Trophoblast cell (in vitro differentiated cells and primary cell): ENCODE measurements around the gene ZBTB21.

Experiments used
- DNase-seq, 2 donors: peaks; one replicate each; pipeline ENCODE4 v3.0.0-alpha.2; 2016
- H2AFZ ChIP-seq: 2 replicates; pipeline ENCODE4 v1.6.1; 2013; ENCODE audit warnings: low read length, moderate library complexity, mild to moderate bottlenecking; ENCODE audit not compliant: insufficient read depth, poor library complexity
- H2AK5ac ChIP-seq: 2 replicates; pipeline ENCODE4 v1.6.1; 2013; ENCODE audit warnings: mild to moderate bottlenecking, low read length
- H2BK120ac ChIP-seq: 2 replicates; pipeline ENCODE4 v1.6.1; 2013; ENCODE audit warnings: low read length, mild to moderate bottlenecking, moderate library complexity; ENCODE audit not compliant: insufficient read depth, poor library complexity
- H2BK12ac ChIP-seq: 2 replicates; pipeline ENCODE4 v1.6.1; 2013; ENCODE audit warnings: mild to moderate bottlenecking, low read length, moderate library complexity
- H2BK5ac ChIP-seq: 2 replicates; pipeline ENCODE4 v1.6.1; 2013; ENCODE audit warnings: low read length, low read depth, moderate library complexity, mild to moderate bottlenecking; ENCODE audit not compliant: poor library complexity
- H3K14ac ChIP-seq: 2 replicates; pipeline ENCODE4 v1.6.1; 2013; ENCODE audit warnings: mild to moderate bottlenecking, low read length
- H3K18ac ChIP-seq: 2 replicates; pipeline ENCODE4 v1.6.1; 2013; ENCODE audit warnings: mild to moderate bottlenecking, low read length
- H3K23ac ChIP-seq: 2 replicates; pipeline ENCODE4 v1.6.1; 2013; ENCODE audit warnings: low read length
- H3K27ac ChIP-seq: 2 replicates; pipeline ENCODE4 v1.5.1; 2013; ENCODE audit warnings: low read depth, mild to moderate bottlenecking, inconsistent platforms, low read length, moderate library complexity
- H3K27me3 ChIP-seq: 2 replicates; pipeline ENCODE4 v1.6.1; 2013; ENCODE audit warnings: inconsistent platforms, mild to moderate bottlenecking, low read length, moderate library complexity; ENCODE audit not compliant: insufficient read depth
- H3K36me3 ChIP-seq, 2 experiments: 1 replicate in 1 of 2; 2 replicates in 1 of 2; pipeline ENCODE4 v1.6.1; 2013; ENCODE audit warnings: low read length in 2 of 2, mild to moderate bottlenecking in 2 of 2, moderate library complexity in 1 of 2; ENCODE audit not compliant: insufficient read depth in 2 of 2, control insufficient read depth in 1 of 2
- H3K4ac ChIP-seq: 2 replicates; pipeline ENCODE4 v1.6.1; 2013; ENCODE audit warnings: low read depth, mild to moderate bottlenecking, low read length, moderate library complexity
- H3K4me1 ChIP-seq, 2 experiments: 1 replicate in 1 of 2; 2 replicates in 1 of 2; pipeline ENCODE4 v1.6.1; 2013; ENCODE audit warnings: low read length in 2 of 2, mild to moderate bottlenecking in 2 of 2, moderate library complexity in 1 of 2; ENCODE audit not compliant: insufficient read depth in 2 of 2, control insufficient read depth in 1 of 2
- H3K4me2 ChIP-seq: 2 replicates; pipeline ENCODE4 v1.6.1; 2013; ENCODE audit warnings: inconsistent platforms, mild to moderate bottlenecking, low read length, moderate library complexity
- H3K4me3 ChIP-seq: 2 replicates; pipeline ENCODE4 v1.5.1; 2013; ENCODE audit warnings: mild to moderate bottlenecking, low read depth, low read length, inconsistent platforms
- H3K79me1 ChIP-seq: one replicate; pipeline ENCODE4 v1.6.1; 2013; ENCODE audit warnings: low read length
- H3K79me2 ChIP-seq: 2 replicates; pipeline ENCODE4 v1.6.1; 2013; ENCODE audit warnings: low read length, mild to moderate bottlenecking; ENCODE audit not compliant: control insufficient read depth, insufficient read depth, poor library complexity
- H3K9ac ChIP-seq: 2 replicates; pipeline ENCODE4 v1.6.1; 2013; ENCODE audit warnings: mild to moderate bottlenecking, low read length
- H3K9me3 ChIP-seq: 2 replicates; pipeline ENCODE4 v1.6.1; 2013; ENCODE audit warnings: low read depth, mild to moderate bottlenecking, control low read depth, inconsistent platforms, low read length; ENCODE audit not compliant: insufficient read depth
- H4K12ac ChIP-seq: 2 replicates; pipeline ENCODE4 v1.6.1; 2013; ENCODE audit warnings: low read depth, mild to moderate bottlenecking, low read length, moderate library complexity
- H4K8ac ChIP-seq: 2 replicates; pipeline ENCODE4 v1.6.1; 2013; ENCODE audit warnings: low read depth, mild to moderate bottlenecking, low read length, moderate library complexity
- H4K91ac ChIP-seq: one replicate; pipeline ENCODE4 v1.6.1; 2013; ENCODE audit warnings: low read depth, mild to moderate bottlenecking, low read length, moderate library complexity
- WGBS: extraction: QIAGEN DNeasy Blood & Tissue Kit; methylation state at CpG from one replicate; pipeline ENCODE4 v1.1.7; 2013; ENCODE audit warnings: missing lambda C conversion rate; ENCODE audit not compliant: insufficient read length, insufficient coverage; ENCODE audit errors: extremely low coverage; 5-methylcytosine and 5-hydroxymethylcytosine counted together

ZBTB21 gene

DNA sequence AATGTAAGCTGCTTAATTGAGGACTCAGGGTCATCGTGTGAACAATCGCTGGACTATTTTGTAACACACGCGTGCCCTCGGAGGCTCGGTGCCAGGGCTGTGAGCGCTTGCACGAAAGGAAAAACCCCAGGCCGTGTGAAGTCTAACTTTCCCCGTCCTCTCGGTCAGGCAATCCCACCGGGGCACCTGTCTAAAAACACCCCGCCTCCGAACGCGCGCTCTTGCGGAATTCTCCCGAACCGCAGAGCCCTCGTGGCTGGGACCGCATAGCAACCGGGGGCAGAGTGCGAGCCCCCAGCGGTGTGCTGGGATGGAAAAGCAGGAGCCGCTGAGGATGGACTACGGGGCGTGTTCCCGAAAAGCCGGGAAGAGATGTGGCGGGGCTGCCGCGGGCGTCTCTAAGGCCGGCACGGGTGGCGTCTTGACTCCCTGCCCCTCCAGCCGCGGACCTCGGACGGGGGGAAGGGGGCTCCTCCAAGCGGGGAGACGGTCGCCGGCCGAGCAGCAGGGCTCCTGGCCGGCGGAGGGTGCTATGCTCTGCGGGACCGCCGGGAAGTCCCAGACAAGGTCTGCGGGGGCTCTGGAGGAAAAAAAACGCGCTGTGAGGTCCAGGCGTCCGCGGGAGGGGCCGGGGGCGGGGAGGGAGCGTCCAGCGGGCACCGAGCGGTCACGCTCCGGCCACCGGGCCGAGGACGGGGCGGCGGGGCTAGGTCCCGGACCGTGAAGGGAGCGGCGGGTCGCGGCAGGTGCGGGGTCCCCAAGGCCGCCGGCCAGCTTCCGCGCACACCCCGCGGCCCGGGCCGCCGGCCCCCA, 936 bp downstream of the ZBTB21 start:
- DNase-seq, result peak; percentile 46 to 62

DNA sequence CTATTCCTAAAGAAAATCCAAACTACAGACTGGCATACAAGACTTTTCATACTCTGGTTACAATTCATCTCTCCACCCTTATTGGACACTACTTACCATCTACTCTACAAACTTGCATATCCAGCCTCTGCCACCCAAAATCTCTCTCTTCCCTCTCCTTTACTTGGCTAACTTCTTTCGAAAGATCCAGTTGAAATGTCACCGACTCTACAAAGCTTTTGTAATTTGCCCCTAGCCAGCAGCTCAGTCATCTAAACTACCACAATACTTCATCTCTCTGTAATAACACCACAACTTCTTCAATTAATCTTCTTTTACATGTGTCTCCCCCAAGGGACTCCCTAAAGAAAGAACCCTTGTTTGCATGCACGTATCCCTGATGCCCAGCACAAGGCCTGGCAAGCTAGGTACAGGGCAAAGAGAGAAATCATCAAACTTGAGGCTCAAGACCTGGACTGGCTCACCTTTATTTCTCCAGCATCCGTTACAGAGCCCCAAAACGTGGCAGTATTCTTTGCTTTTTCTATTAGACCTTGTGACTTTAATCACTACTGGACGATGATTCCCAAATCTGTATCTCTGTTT, 2.7 kb downstream of the ZBTB21 start:
- H3K23ac ChIP-seq, result no peak overlapping the region
- no CpG with 5 or more reads among the region's 6 CpGs for WGBS
- H4K12ac ChIP-seq, result no peak overlapping the region
- H3K27me3 ChIP-seq, result peaks cover 4% of the 10 kb centered on the region
- peaks cover 9% of the 10 kb centered on the region for H3K79me2 ChIP-seq
- H2BK120ac ChIP-seq, result no peak overlapping the region
- H3K14ac ChIP-seq, result no peak overlapping the region
- no peak overlapping the region for H2BK5ac ChIP-seq
- H3K9me3 ChIP-seq, result no peaks in the 10 kb centered on the region
- peaks cover 0 to 4% of the 10 kb centered on the region in 2 experiments for H3K4me1 ChIP-seq
- H2AK5ac ChIP-seq, result no peak overlapping the region
- DNase-seq, result no peak
- H3K4me2 ChIP-seq, result no peak overlapping the region
- no peak overlapping the region for H3K18ac ChIP-seq
- no peaks in the 10 kb centered on the region for H3K36me3 ChIP-seq
- no peak overlapping the region for H4K8ac ChIP-seq
- no peak overlapping the region for H2AFZ ChIP-seq
- H3K9ac ChIP-seq, result no peak overlapping the region
- H3K27ac ChIP-seq, result no peak overlapping the region
- H3K4me3 ChIP-seq, result no peak overlapping the region
- no peak overlapping the region for H4K91ac ChIP-seq
- no peak overlapping the region for H2BK12ac ChIP-seq
- no peak overlapping the region for H3K4ac ChIP-seq
- H3K79me1 ChIP-seq, result peaks cover 12% of the 10 kb centered on the region

More for the DNA sequence above, 936 bp downstream of the ZBTB21 start:
- no CpG with 5 or more reads among the region's 86 CpGs for WGBS
- Histone ChIP-seq H3K4ac (no peak overlapping the region), H4K8ac (peak overlapping the region; percentile 86), H2BK12ac (no peak overlapping the region), H2AK5ac (no peak overlapping the region), H2AFZ (peak overlapping the region; percentile 48), H3K23ac (no peak overlapping the region), H2BK120ac (peak overlapping the region; percentile 3), H2BK5ac (peak overlapping the region; percentile 35), H3K9ac (peak overlapping the region; percentile 49), H3K27ac (peak overlapping the region; percentile 95), H3K4me1 (peaks cover 0 to 3% of the 10 kb centered on the region in 2 experiments), H3K79me2 (peaks cover 9% of the 10 kb centered on the region), H4K12ac (peak overlapping the region; percentile 88), H3K79me1 (peaks cover 12% of the 10 kb centered on the region), H4K91ac (peak overlapping the region; percentile 78), H3K4me2 (peak overlapping the region; percentile 68), H3K14ac (peak overlapping the region; percentile 38), H3K36me3 (no peaks in the 10 kb centered on the region), H3K18ac (peak overlapping the region; percentile 64), H3K9me3 (no peaks in the 10 kb centered on the region), H3K4me3 (peak overlapping the region; percentile 82), H3K27me3 (peaks cover 4% of the 10 kb centered on the region)

- no CpG with 5 or more reads among the region's 1 CpG for WGBS
Observed at GRCh38 chr21:42006765-42007164, 3.4 kb downstream of the ZBTB21 start.

DNA sequence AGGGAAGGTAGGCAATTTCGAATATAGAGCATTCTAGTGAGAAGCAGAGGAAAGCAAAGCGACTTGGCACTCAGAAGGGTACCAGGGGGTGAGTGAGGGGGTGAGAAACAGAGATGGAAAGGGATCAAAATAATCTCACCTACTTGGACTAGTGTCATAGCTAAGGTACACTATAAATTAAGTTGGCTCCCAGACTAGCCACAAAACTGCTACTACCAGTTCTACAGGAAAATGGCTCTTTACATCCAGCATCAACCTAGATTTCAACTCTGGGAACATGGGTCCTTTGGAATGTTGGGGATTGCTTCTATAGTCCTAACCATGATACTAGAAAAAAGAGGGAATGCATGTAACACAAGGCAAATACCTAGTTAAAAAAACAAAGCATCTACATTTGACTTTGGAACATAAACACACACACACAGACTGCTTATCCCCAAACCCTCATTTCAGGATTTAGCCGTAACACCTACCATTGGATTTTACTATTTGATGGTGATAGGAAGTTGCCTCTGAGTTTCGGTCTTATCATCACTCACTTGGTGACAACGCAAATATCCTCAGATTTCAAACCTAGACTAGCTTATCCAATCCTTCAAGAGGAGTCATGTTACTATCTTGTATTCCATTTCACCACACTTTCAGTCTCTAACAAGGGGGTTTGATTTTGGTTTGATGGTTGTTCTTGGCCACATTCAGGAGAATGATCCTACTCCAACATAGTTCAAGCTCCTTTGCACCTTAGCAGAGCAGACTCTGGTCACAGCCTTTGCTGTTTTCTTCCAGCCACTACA, 5.6 kb downstream of the ZBTB21 start:
- no peak overlapping the region for H3K18ac ChIP-seq
- H3K9me3 ChIP-seq, result no peaks in the 10 kb centered on the region
- H4K12ac ChIP-seq, result no peak overlapping the region
- peak in 1 of 2 donors; percentile 27 for DNase-seq
- 100% methylated on average over 1 of the region's 5 CpGs for WGBS
- no peaks in the 10 kb centered on the region for H3K36me3 ChIP-seq
- H4K8ac ChIP-seq, result no peak overlapping the region
- no peak overlapping the region for H2BK120ac ChIP-seq
- no peak overlapping the region for H3K23ac ChIP-seq
- H3K27me3 ChIP-seq, result no peaks in the 10 kb centered on the region
- no peak overlapping the region for H3K27ac ChIP-seq
- no peak overlapping the region for H4K91ac ChIP-seq
- H3K4me2 ChIP-seq, result no peak overlapping the region
- H3K4me1 ChIP-seq, result peaks cover 0 to 4% of the 10 kb centered on the region in 2 experiments
- no peak overlapping the region for H2BK12ac ChIP-seq
- H2BK5ac ChIP-seq, result no peak overlapping the region
- no peak overlapping the region for H3K14ac ChIP-seq
- H3K79me1 ChIP-seq, result peaks cover 2% of the 10 kb centered on the region
- H3K4me3 ChIP-seq, result peak overlapping the region; percentile 33
- H3K79me2 ChIP-seq, result peaks cover 3% of the 10 kb centered on the region
- no peak overlapping the region for H2AFZ ChIP-seq
- no peak overlapping the region for H2AK5ac ChIP-seq
- no peak overlapping the region for H3K4ac ChIP-seq
- H3K9ac ChIP-seq, result no peak overlapping the region

More at GRCh38 chr21:42006765-42007164, 3.4 kb downstream of the ZBTB21 start:
- no peak overlapping the region for H3K4me2 ChIP-seq
- no peak overlapping the region for H3K18ac ChIP-seq
- H3K9ac ChIP-seq, result no peak overlapping the region
- H4K91ac ChIP-seq, result no peak overlapping the region
- H3K27me3 ChIP-seq, result peaks cover 4% of the 10 kb centered on the region
- H3K27ac ChIP-seq, result no peak overlapping the region
- no peak overlapping the region for H2BK5ac ChIP-seq
- no peaks in the 10 kb centered on the region for H3K9me3 ChIP-seq
- no peak overlapping the region for H4K8ac ChIP-seq
- H2AK5ac ChIP-seq, result no peak overlapping the region
- no peak overlapping the region for H3K23ac ChIP-seq
- no peak overlapping the region for H4K12ac ChIP-seq
- no peak overlapping the region for H3K14ac ChIP-seq
- H2BK120ac ChIP-seq, result no peak overlapping the region
- no peak overlapping the region for H3K4me3 ChIP-seq
- DNase-seq, result no peak
- no peak overlapping the region for H2BK12ac ChIP-seq
- H3K4me1 ChIP-seq, result peaks cover 0 to 4% of the 10 kb centered on the region in 2 experiments
- peaks cover 9% of the 10 kb centered on the region for H3K79me2 ChIP-seq
- H3K79me1 ChIP-seq, result peaks cover 12% of the 10 kb centered on the region
- no peak overlapping the region for H2AFZ ChIP-seq
- H3K4ac ChIP-seq, result no peak overlapping the region
- H3K36me3 ChIP-seq, result no peaks in the 10 kb centered on the region
